DLD1 (cell line): ENCODE measurements around the gene KBTBD3.

ENCODE experiments used
- in situ Hi-C: cut with HindIII; loops from 2 replicates; pipeline ENCODE4 v1.10.0; 2017; ENCODE audit warnings: low sequenced_read_pairs

KBTBD3 gene, protein sequence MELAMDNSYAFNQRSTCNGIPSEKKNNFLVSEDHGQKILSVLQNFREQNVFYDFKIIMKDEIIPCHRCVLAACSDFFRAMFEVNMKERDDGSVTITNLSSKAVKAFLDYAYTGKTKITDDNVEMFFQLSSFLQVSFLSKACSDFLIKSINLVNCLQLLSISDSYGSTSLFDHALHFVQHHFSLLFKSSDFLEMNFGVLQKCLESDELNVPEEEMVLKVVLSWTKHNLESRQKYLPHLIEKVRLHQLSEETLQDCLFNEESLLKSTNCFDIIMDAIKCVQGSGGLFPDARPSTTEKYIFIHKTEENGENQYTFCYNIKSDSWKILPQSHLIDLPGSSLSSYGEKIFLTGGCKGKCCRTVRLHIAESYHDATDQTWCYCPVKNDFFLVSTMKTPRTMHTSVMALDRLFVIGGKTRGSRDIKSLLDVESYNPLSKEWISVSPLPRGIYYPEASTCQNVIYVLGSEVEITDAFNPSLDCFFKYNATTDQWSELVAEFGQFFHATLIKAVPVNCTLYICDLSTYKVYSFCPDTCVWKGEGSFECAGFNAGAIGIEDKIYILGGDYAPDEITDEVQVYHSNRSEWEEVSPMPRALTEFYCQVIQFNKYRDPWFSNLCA

GRCh38 chr11:106076919-106077608 is at the start of gene KBTBD3:
TSS of gene KBTBD3 (minus strand) at chr11:106077347. CDS start at chr11:106059097, 18,250 bp downstream.
- in situ Hi-C loops, result no loop called here

DNA sequence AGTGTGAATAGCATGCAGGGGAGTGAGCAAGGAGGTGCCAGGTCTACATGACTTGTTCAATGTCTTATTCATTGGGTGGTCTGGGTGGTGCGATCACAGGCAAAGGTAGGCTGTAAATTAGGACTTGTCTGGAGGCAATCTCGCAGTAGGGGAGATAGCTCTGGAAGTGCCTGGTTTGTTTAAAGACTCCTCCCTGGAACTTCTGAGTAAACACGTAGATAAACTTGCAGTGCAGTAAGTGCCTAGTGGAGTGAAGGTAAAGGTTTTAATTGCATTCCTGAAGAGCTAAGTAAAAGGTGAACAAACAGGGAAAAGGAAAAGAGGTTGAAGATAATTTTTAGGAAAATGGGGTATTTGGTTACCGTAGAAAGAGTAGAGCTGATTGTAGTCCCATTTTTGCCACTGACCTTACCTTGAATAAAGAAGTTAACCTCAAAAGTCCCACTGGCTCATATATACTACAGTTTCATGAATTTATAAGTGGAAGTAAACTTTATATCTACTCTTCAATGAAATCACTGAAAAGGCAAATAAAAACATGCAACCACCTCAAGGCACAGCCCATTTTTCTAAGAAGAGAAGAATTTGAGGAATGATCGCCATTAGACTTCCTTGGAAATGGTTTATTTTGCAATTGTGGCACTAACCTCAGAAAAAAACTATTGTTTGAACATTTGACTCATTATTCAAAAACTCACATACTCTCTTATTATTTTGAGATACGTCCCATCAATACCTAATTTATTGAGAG is 44.6 kb upstream of the KBTBD3 start:
- in situ Hi-C loops, result no loop called here

DNA sequence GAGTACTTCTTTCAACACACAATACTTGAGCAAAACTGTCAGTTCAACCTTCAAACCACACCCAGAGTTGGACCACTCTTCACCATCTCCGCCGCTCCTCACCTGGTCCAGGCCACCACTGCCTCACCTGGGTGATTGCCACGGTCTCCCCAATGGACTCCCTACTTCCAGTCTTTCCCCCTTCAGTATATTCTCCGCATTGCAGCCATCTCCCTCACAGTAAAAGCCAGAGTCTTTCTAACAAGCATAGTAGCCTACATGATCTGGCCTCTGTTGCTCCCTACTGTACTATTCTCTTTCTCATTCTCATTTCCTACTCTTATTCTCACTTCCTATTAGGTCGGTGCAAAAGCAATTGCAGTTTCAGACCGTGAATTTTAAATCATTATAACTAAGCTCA is 28.8 kb upstream of the KBTBD3 start:
- in situ Hi-C loops, result no loop called here

DNA sequence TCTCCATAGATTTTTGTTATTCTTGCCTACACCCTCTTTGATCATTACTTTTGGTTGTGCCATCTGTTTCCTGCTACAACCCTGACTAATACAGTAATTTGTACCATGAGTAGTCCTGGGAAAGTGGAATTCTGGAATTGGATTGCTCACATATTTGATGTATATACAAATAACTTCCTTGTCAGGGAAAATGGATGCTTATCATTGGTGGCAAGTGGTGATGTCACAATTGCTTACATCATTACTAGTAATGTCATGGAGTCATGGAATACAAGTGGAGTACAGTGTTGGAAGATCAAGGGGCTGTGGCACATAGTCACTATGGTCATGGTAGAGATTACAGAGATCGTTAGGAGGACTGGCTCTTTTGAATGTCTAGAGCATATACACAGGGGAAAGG is 24.7 kb upstream of the KBTBD3 start:
- in situ Hi-C loops, result no loop called here

DNA sequence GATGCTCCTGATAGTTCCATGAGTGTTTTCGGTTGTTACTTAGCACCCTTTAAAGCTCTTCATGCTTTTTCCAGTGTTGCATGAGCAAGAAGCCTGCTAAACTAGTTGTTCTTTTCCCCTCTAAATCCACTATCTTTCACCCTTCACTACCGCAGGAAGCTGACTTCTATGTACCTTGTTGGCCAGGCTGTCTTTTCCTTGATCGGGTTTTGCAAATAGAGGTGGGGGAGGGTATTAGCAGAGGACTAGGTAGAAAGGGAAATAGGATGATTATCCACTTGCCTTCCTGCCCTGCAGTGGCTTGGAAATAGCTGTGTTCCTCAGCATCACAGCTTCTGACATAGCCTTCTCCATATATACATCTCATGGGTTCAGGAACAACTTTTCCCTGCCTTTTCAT is 24.2 kb upstream of the KBTBD3 start:
- in situ Hi-C loops, result no loop called here

DNA sequence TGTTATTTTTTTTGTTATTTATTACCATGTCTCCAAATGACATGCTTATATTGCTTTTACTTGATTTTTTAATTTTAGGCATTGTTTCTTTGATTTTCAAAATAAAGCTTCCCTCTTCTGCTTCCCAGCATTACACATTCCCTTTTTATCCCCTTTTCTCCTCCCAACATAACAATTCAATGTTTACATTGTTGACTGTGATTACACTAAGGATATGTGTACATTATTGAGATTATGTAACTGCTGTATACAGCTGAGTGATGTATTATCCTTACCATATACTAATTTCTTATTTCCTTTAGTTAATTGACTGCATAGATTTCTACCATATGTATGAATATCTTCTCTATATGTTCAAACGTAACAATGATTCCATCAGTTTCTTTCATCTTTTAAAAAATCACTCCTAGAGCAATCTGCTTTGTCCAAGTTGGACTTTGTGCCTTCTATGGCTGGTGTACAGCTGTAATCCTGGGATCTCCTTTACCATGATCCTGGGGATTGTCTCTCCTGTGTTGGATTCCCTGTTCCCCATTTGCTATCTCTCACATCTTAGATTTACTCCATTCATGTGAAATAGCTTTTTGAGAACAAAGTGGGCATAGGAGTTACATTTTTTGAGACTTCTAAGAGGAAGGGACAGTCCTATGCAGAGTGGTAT is 21.9 kb upstream of the KBTBD3 start:
- in situ Hi-C loops, result no loop called here

- in situ Hi-C loops, result no loop called here
These were observed 15.3 kb upstream of the KBTBD3 start for GRCh38 chr11:106092446-106092845.

DNA sequence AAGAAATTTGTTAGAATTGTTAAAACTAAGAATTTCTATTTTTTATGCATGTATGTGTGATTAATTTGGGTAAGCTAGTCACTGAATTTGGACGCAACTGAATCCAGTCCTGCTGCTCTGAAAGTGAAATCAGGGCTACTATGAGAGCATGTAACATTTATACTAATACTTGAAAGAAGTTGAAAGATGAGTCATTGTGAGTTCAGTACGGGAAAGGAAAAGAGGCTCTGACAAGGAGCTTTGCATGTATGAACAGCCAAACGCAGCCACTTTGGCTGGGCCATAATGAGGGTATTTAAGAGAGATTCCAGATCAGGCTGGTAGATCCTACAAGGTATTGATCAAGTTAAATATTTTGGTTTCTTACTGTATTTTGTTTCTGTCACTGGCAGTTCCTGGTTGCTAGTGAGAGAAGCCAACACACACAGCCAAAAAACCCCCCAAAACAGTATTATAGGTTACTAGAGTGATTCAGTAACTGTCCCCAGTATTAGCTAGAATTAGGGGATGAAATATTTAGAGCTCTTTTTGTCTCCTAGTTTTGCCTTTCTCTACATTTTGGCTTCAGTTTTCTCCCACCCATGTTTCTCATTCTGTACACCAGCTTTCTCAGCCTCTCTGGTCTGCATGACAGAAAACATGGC is 14.5 kb upstream of the KBTBD3 start:
- in situ Hi-C loops, result no loop called here

DNA sequence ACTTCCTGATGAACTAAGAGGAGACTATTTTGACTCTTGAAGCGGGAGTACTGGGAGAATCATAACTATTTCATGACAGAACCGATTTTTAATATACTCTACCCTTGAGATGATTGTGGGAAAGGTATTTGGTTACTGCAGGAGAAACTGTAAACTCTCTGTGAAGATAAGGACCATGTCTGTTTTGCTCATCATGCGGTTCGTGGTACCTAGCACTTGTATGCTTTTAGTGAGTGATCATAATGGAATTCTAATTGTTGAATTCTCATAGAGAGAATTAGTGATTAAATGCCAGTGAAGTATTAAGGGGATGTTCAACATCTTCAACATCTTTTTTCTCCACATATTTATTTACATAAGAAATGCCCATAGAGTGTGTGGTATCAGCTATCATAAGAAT is 11.7 kb upstream of the KBTBD3 start:
- in situ Hi-C loops, result no loop called here

DNA sequence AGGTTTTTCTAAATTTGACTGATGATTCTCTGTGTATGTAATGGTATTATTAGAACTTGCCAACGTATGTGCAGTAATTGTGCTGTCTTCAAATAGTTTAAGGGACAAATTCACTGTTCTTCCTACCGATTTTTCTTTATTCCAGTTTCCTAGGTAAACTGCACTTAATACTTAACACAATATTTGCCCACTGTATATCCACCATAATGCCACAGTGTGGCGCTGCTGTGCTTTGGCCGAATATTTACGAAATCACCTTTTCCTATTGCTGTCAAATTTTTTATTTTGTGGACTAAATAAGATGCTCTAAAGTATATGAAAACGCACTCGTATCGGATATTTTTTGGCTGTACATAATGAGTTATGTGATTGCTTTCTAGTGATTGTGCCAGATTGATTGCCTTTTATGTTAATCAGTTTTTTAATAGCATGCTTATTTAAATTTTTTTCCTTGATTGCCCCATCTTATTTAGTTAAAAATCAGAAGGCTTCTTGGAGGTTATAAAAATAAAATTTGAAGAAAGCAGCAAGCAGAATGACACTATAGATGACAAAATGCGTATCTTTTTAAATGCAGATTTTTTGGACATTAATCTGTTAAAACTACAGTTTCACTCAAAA is 10.8 kb upstream of the KBTBD3 start:
- in situ Hi-C loops, result no loop called here

DNA sequence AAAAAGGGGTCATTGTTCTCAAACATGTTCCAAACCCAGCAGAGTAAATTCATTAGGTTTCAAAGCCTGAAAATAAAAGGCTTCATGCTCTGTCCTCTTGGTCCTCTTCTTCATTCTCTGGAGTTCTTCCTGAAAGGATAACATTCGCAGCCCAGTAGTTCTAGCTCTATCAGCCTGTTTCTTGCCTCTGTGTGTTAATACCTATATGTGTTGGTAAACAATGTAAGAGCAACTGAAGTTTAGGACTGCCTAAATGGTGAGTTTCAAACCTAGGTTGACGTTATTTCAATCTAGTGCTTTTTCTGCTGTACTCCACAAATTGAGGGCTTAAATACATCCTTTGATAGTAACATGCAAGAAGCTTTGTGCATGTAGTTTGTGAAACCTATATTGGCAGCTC is 9.7 kb upstream of the KBTBD3 start:
- in situ Hi-C loops, result no loop called here

DNA sequence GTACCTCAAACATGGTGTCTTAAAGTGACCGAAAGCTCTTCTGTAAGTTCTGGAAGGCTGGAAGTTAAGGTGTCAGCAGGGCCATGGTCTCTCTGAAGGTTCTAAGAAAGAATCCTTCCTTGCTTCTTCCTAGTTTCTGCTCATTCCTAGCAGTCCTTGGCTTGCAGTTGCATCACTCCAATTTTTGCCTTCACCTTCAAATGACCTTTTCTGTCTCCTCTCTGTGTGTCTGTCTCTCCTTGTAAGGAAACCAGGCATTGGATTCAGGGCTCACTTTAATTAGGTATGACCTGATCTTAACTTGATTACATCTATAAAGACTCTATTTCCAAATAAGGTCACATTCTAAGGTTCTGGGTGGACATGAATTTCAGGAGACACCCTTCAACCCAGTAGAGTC is 9.0 kb upstream of the KBTBD3 start:
- in situ Hi-C loops, result no loop called here

DNA sequence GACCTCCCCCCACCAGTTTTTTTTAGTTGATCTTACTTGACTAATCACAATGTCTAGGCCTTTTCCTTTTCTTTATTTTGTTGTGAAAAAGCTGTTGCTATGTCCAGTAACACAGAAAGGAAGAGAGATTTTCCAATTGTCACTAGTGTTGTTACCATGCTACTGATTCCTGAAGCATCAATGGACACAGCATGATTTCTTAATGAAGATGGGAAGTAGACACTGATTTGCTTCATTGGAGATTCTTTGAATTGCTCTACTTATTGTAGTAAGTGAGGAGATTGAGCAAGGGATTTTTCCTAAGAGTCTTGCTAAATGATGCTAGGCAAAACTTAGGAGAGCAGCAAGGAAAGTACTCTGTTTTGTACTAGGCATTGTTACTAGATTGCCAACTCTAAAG is 4.9 kb upstream of the KBTBD3 start:
- in situ Hi-C loops, result no loop called here

DNA sequence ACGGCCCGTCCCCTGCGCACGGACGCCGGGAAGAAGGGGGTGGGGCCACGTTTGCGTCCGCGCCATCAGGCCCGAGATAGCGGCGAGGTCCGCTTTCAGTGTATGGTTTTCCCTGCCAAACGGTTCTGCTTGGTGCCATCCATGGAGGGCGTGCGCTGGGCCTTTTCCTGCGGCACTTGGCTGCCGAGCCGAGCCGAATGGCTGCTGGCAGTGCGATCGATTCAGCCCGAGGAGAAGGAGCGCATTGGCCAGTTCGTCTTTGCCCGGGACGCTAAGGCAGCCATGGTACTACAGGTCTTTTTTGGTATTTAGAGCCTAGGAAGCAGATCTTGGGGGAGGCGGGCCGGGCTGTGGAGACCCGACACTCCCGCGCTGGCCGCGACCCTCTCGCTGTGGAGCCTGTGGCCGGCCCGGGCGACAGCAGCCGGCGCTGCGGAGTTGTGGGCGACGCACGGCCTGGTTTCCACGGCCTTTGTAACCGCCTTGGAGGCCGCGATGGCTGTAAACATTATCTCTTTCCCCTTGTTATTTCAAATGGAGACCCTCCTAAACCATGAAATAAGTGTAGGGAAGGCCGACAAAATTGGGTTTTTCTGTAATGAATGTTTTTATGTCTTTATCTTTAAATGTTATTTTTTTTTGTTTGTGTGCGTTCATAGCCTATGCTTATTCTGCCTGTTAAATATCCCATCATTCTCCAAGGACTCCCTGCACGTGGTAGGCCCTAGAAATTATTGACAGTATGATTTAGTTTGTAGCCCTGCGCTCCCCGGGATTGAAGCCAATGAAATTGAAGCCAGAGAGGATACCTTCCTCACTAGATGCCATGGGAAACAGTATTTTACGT is 685 bp upstream of the KBTBD3 start, which contains the start of gene AASDHPPT:
Gene AASDHPPT (plus strand): TSS at position 54 of the 847 bp plus-strand sequence. CDS start 49 bp downstream, at position 103.
- in situ Hi-C loops, result no loop called here

- in situ Hi-C loops, result no loop called here
These were observed 802 bp downstream of the KBTBD3 start for GRCh38 chr11:106076171-106076918.

GRCh38 chr11:106072804-106073203 is 4.3 kb downstream of the KBTBD3 start:
- in situ Hi-C loops, result no loop called here

DNA sequence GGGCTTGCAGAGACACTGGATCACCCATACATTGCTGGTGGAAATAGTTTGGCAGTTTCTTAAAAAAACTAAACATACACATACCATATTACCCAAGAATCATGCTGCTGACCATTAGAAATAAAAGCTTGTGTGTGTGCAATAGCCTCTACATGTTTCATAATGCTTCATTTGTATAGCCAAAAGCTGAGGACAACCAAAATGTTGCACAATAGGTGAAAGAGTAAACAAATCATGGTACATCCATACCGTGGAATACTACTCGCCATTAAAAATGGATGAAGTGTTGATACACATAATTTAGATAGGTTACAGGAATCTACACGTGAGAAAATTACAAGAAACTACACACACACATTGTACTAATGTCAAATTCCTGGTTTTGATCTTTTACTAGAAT is 6.5 kb downstream of the KBTBD3 start:
- in situ Hi-C loops, result no loop called here

DNA sequence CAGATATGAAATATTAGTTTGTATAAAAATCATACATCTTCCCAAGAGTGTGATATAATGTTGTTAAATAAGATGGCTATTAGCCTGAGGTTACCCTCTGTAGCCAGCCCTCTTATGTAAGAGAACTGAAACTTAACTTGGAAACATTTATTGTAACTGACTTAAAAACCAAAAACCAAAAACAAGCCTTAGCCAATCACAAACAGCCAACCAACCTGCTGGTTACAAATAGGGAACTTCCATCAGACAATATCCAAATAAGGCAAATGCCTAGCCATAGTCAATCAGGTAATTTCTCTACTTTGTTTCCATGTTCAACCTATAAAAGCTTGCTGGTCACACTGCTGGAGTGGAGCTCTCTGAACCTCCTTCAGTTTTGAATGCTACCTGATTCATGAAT is 14.1 kb downstream of the KBTBD3 start:
- in situ Hi-C loops, result no loop called here
